HepG2 (cell line): Measurements from ENCODE around the gene ZNF444.

ENCODE experiments used
- CCAR2 ChIP-seq: fragments of 200-400 bp; formaldehyde crosslinking; optimal IDR thresholded peaks from 2 replicates; pipeline ENCODE3; 2018; ENCODE audit warnings: low read depth, mild to moderate bottlenecking, low read length, moderate library complexity
- CTCF ChIP-seq: sonication (generic); formaldehyde crosslinking; IDR thresholded peaks from 2 replicates; pipeline ENCODE4 v1.5.0; 2020; ENCODE audit warnings: mild to moderate bottlenecking, missing genetic modification reagents, moderate library complexity
- NPAS2 ChIP-seq: sonication (generic); formaldehyde crosslinking; IDR thresholded peaks from 2 replicates; pipeline ENCODE4 v1.8.0; 2022; ENCODE audit warnings: mild to moderate bottlenecking, missing genetic modification reagents, borderline replicate concordance
- SP1 ChIP-seq, 2 experiments: fragments of 450-650 bp in 1 of 2; sonication (generic) in 1 of 2; formaldehyde crosslinking in 1 of 2; IDR thresholded peaks; 2 replicates each; pipeline versions ENCODE4 v1.4.0 to v1.6.1; 2016 to 2020; ENCODE audit warnings: missing genetic modification reagents in 1 of 2
- SRF ChIP-seq: IDR thresholded peaks from 2 replicates; pipeline ENCODE4 v1.6.1; 2011; ENCODE audit warnings: mild to moderate bottlenecking, low read depth, low read length, moderate library complexity
- ZNF235 ChIP-seq: sonication (generic); formaldehyde crosslinking; IDR thresholded peaks from 2 replicates; pipeline ENCODE4 v1.8.1; 2023; ENCODE audit warnings: mild to moderate bottlenecking, missing genetic modification reagents, borderline replicate concordance

- no peak for TF ChIP-seq SRF
- no peak for TF ChIP-seq ZNF235
- TF ChIP-seq CTCF (CRISPR knock-in tag): no peak
- TF ChIP-seq CCAR2: no peak
- TF ChIP-seq SP1 (IDR thresholded peaks at IDR 0.05): no peak
- no peak for TF ChIP-seq SP1 (CRISPR knock-in tag; IDR thresholded peaks at IDR 0.05)
- TF ChIP-seq NPAS2 (CRISPR knock-in tag): no peak
Observed at GRCh38 chr19:56134654-56134921, 6.5 kb upstream of the ZNF444 start.
